Measurements from ENCODE around the gene SYNGAP1.

The SYNGAP1 gene

GRCh38 chr6:33413241-33414120 is 6.4 kb upstream of the SYNGAP1 start:
- H3K9me3 Mint-ChIP-seq = no peaks in the 10 kb centered on the region
- peaks cover 74% of the 10 kb centered on the region for H3K4me1 Mint-ChIP-seq
- no peaks in the 10 kb centered on the region for H3K27me3 Mint-ChIP-seq
- H3K36me3 Mint-ChIP-seq = peaks cover 9% of the 10 kb centered on the region
- no peak overlapping the region for H3K4me3 Mint-ChIP-seq
- peak overlapping the region; percentile 80 for H3K27ac Mint-ChIP-seq

- Mint-ChIP-seq H3K4me3 (peak overlapping the region; percentile 2), H3K9me3 (no peaks in the 10 kb centered on the region), H3K27me3 (no peaks in the 10 kb centered on the region), H3K36me3 (peaks cover 9% of the 10 kb centered on the region), H3K4me1 (peaks cover 79% of the 10 kb centered on the region), H3K27ac (peak overlapping the region; percentile 69)
These were observed 5.1 kb upstream of the SYNGAP1 start for GRCh38 chr6:33414592-33415271.

GRCh38 chr6:33415831-33416230 is 4.0 kb upstream of the SYNGAP1 start:
- H3K27me3 Mint-ChIP-seq = no peaks in the 10 kb centered on the region
- peak overlapping the region; percentile 95 for H3K4me3 Mint-ChIP-seq
- H3K27ac Mint-ChIP-seq = peak overlapping the region; percentile 97
- peaks cover 9% of the 10 kb centered on the region for H3K36me3 Mint-ChIP-seq
- peaks cover 81% of the 10 kb centered on the region for H3K4me1 Mint-ChIP-seq
- no peaks in the 10 kb centered on the region for H3K9me3 Mint-ChIP-seq

- H3K4me3 Mint-ChIP-seq = peak overlapping the region; percentile 95
- H3K9me3 Mint-ChIP-seq = no peaks in the 10 kb centered on the region
- peak overlapping the region; percentile 97 for H3K27ac Mint-ChIP-seq
- peaks cover 9% of the 10 kb centered on the region for H3K36me3 Mint-ChIP-seq
- no peaks in the 10 kb centered on the region for H3K27me3 Mint-ChIP-seq
- H3K4me1 Mint-ChIP-seq = peaks cover 84% of the 10 kb centered on the region
These were observed 3.3 kb upstream of the SYNGAP1 start for GRCh38 chr6:33416386-33417127.

GRCh38 chr6:33417128-33417902 is 2.5 kb upstream of the SYNGAP1 start:
- Mint-ChIP-seq H3K36me3 (peaks cover 9% of the 10 kb centered on the region), H3K4me1 (peaks cover 87% of the 10 kb centered on the region), H3K4me3 (peak overlapping the region; percentile 95), H3K27me3 (no peaks in the 10 kb centered on the region), H3K27ac (peak overlapping the region; percentile 97), H3K9me3 (no peaks in the 10 kb centered on the region)

- no peaks in the 10 kb centered on the region for H3K27me3 Mint-ChIP-seq
- peaks cover 85% of the 10 kb centered on the region for H3K4me1 Mint-ChIP-seq
- H3K27ac Mint-ChIP-seq = peak within 1 kb of the TSS; percentile 97
- H3K4me3 Mint-ChIP-seq = peak within 1 kb of the TSS; percentile 95
- H3K9me3 Mint-ChIP-seq = no peaks in the 10 kb centered on the region
- peaks cover 9% of the 10 kb centered on the region for H3K36me3 Mint-ChIP-seq
These were observed 1.8 kb upstream of the SYNGAP1 start, which contains the start of gene CUTA for GRCh38 chr6:33417903-33418689. CUTA (minus strand) TSS chr6:33418107; CDS start chr6:33418000, 107 bp downstream.

- H3K27ac Mint-ChIP-seq = peak overlapping the region; percentile 97
- H3K36me3 Mint-ChIP-seq = peaks cover 8% of the 10 kb centered on the region
- peaks cover 85% of the 10 kb centered on the region for H3K4me1 Mint-ChIP-seq
- H3K27me3 Mint-ChIP-seq = no peaks in the 10 kb centered on the region
- no peaks in the 10 kb centered on the region for H3K9me3 Mint-ChIP-seq
- peak overlapping the region; percentile 95 for H3K4me3 Mint-ChIP-seq
These were observed 1.1 kb upstream of the SYNGAP1 start for GRCh38 chr6:33418690-33419291.

GRCh38 chr6:33420491-33421343 is 852 bp downstream of the SYNGAP1 start:
- Mint-ChIP-seq H3K27ac (no peak overlapping the region), H3K36me3 (peaks cover 2% of the 10 kb centered on the region), H3K4me3 (peak overlapping the region; percentile 56)

GRCh38 chr6:33421344-33421643 is 1.4 kb downstream of the SYNGAP1 start:
- peaks cover under 1% of the 10 kb centered on the region for H3K36me3 Mint-ChIP-seq
- H3K9me3 Mint-ChIP-seq = no peaks in the 10 kb centered on the region
- H3K4me3 Mint-ChIP-seq = peak overlapping the region; percentile 56
- H3K27me3 Mint-ChIP-seq = no peaks in the 10 kb centered on the region
- H3K27ac Mint-ChIP-seq = peak overlapping the region; percentile 63
- peaks cover 80% of the 10 kb centered on the region for H3K4me1 Mint-ChIP-seq

More at GRCh38 chr6:33420491-33421343, 852 bp downstream of the SYNGAP1 start:
- no peaks in the 10 kb centered on the region for H3K9me3 Mint-ChIP-seq
- peaks cover 84% of the 10 kb centered on the region for H3K4me1 Mint-ChIP-seq
- no peaks in the 10 kb centered on the region for H3K27me3 Mint-ChIP-seq

GRCh38 chr6:33423777-33424176 is 3.9 kb downstream of the SYNGAP1 start:
- no peaks in the 10 kb centered on the region for H3K36me3 Mint-ChIP-seq
- H3K27ac Mint-ChIP-seq = peak overlapping the region; percentile 69
- H3K4me1 Mint-ChIP-seq = peaks cover 77% of the 10 kb centered on the region
- H3K27me3 Mint-ChIP-seq = no peaks in the 10 kb centered on the region
- H3K9me3 Mint-ChIP-seq = no peaks in the 10 kb centered on the region
- H3K4me3 Mint-ChIP-seq = peak overlapping the region; percentile 92

GRCh38 chr6:33424855-33425667 is 5.2 kb downstream of the SYNGAP1 start:
- Mint-ChIP-seq H3K27ac (peak overlapping the region; percentile 78), H3K4me3 (peak overlapping the region; percentile 92), H3K9me3 (no peaks in the 10 kb centered on the region), H3K4me1 (peaks cover 79% of the 10 kb centered on the region), H3K27me3 (no peaks in the 10 kb centered on the region), H3K36me3 (no peaks in the 10 kb centered on the region)

- Mint-ChIP-seq H3K36me3 (no peaks in the 10 kb centered on the region), H3K9me3 (no peaks in the 10 kb centered on the region), H3K4me1 (peaks cover 83% of the 10 kb centered on the region), H3K27ac (peak overlapping the region; percentile 83), H3K4me3 (peak overlapping the region; percentile 92), H3K27me3 (no peaks in the 10 kb centered on the region)
These were observed 6.1 kb downstream of the SYNGAP1 start for GRCh38 chr6:33425668-33426577.
